Stimulated activated CD4-positive, alpha-beta T cell treated with anti-CD3 and anti-CD28 coated beads, Interleukin-12 subunit alpha, Interleukin-12 subunit beta, amount 100 ng/mL, for 4 hours (primary cell): Measurements from ENCODE around the gene FBXO17.
"Not testable (repeated sequence)": the region's sequence is repeated elsewhere in the genome, so short reads cannot be mapped to it uniquely, and the experiment has no call there.

Experiments used
- DNase-seq: peaks from one replicate; pipeline ENCODE4 v3.0.0-alpha.2; 2020

The FBXO17 gene

GRCh38 chr19:38975214-38975860 lies at the start of gene FBXO17:
FBXO17 (minus strand) TSS chr19:38975742; CDS start chr19:38950319, 25,423 bp downstream.
- no peak for DNase-seq

- no peak for DNase-seq
Observed at GRCh38 chr19:39024875-39025641, 49.5 kb upstream of the FBXO17 start.

- DNase-seq = no peak
Observed at GRCh38 chr19:39021063-39021462, 45.5 kb upstream of the FBXO17 start.

GRCh38 chr19:39017646-39018045 lies 42.1 kb upstream of the FBXO17 start:
- no peak for DNase-seq

- no peak for DNase-seq
Observed at GRCh38 chr19:39017026-39017425, 41.5 kb upstream of the FBXO17 start.

GRCh38 chr19:39014037-39014436 lies 38.5 kb upstream of the FBXO17 start:
- no peak for DNase-seq

GRCh38 chr19:39009001-39009400 lies 33.5 kb upstream of the FBXO17 start:
- no peak for DNase-seq

GRCh38 chr19:39008137-39008536 lies 32.6 kb upstream of the FBXO17 start:
- no peak for DNase-seq

GRCh38 chr19:39007096-39007495 lies 31.6 kb upstream of the FBXO17 start:
- DNase-seq = no peak

- no peak for DNase-seq
Observed at GRCh38 chr19:39004403-39004802, 28.9 kb upstream of the FBXO17 start.

GRCh38 chr19:39003796-39004195 lies 28.3 kb upstream of the FBXO17 start:
- DNase-seq = no peak

GRCh38 chr19:39003188-39003587 lies 27.6 kb upstream of the FBXO17 start:
- no peak for DNase-seq

GRCh38 chr19:39001041-39001440 lies 25.5 kb upstream of the FBXO17 start:
- no peak for DNase-seq

- not testable (repeated sequence) for DNase-seq
Observed at GRCh38 chr19:38997576-38997975, 22.0 kb upstream of the FBXO17 start.

GRCh38 chr19:38993271-38993670 lies 17.7 kb upstream of the FBXO17 start:
- DNase-seq = no peak

- no peak for DNase-seq
Observed at GRCh38 chr19:38990949-38991697, 15.6 kb upstream of the FBXO17 start.

- DNase-seq = not testable (repeated sequence)
Observed at GRCh38 chr19:38989614-38990013, 14.1 kb upstream of the FBXO17 start.

- DNase-seq = no peak
Observed at GRCh38 chr19:38989066-38989605, 13.6 kb upstream of the FBXO17 start.

- DNase-seq = not testable (repeated sequence)
Observed at GRCh38 chr19:38988627-38989026, 13.1 kb upstream of the FBXO17 start.

GRCh38 chr19:38987745-38988144 lies 12.2 kb upstream of the FBXO17 start:
- DNase-seq = not testable (repeated sequence)

- DNase-seq = no peak
Observed at GRCh38 chr19:38985262-38985661, 9.7 kb upstream of the FBXO17 start.

- DNase-seq = no peak
Observed at GRCh38 chr19:38980583-38981374, 5.2 kb upstream of the FBXO17 start.

- no peak for DNase-seq
Observed at GRCh38 chr19:38979812-38980211, 4.3 kb upstream of the FBXO17 start.
